Endothelial cell of coronary artery (primary cell): ENCODE data around the gene SGCA. TPM values are rescaled to one million over a fixed set of nuclear protein-coding genes. Genes with fewer than 3 reads are reported as not detected.

Experiments
- total RNA-seq: library from RNA; depleted of rRNA; stranded (reverse); fragments of >200 nt; gene quantifications from 2 replicates; pipeline ENCODE4 v1.2.3, GENCODE V29; 2014

SGCA gene
- 0.75 TPM in 1 of 2 replicates, not detected in the other for total RNA-seq

DNA sequence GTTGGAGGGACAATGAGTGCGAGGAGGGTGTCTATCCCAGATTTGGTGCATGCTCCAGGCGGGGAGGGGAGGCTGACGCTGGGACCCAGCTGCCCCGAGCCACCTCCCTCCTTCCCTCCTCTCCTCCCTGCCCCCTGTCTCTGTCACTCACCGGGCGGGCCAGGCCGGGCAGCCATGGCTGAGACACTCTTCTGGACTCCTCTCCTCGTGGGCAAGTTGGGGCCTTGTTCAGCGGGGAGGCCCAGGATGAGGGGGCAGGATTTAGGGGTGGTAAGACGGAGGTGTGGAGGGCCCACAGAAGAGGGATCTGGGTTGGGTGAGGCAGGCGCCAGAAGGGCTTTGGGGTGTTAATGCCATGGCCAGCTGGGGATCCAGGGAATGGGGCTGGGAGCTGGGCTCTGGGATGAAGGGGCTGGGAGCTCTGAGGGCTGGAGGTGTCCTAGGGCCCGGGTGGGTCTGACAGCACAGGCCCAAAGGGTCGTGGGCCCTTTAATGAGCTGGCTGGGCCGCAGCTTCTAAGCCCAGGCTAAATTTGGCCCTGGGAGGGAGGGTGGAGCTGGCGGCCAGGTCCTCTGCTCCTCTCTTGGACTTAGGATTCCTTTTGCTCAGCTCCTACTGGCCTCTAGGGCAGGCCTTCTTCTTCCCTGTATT, at the start of gene SGCA:
TSS of gene SGCA (plus strand) at position 139 of the 651 bp plus-strand sequence. CDS start at position 175, 36 bp downstream.

DNA sequence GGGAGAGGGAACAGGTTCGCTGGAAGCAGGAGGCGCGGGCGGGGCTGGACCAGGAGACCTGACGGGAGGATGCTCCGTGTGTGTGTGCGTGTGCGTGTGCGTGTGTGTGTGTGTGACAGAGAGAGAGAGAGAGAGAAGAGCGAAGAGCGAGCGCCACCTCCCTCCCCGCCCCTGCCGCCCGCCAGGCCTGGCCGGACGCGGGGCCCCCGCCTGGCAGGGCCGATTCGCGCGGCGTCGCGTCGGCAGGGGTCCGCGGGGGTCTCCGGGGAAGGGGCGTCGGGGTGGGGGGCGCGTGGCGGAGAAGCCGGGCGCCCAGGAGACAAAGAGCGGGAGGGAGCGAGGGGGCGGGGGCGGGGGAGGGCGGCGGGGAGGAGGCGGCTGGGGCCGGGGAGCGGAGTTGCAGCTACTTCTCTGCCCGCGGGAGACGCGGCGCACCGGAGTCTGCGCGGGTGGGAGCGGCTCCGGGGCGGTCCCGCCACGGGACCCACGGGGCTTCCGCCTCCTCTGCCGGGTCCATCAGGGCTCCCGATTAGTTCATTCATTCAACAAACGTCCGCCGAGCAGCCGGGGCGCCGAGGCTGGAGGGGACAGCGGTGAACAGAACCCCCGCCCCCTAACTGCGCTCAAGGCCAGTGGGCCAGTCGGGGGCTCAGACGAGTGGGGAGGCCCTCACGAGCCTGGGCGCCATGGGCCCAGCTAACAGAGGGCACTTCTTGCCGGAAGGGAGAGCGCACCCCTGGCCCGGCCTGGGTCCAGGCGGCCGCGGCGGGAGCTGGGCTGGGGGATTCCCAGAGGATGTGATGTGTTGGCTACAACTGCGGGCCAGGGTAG, 35.9 kb upstream of the SGCA start, which contains the start of gene SAMD14:
TSS of gene SAMD14 (minus strand) at position 433 of the 831 bp plus-strand sequence. CDS start 5,201 bp downstream, outside the sequence.

GRCh38 chr17:50150354-50151040, 15.3 kb upstream of the SGCA start, which contains the start of gene PPP1R9B:
TSS of gene PPP1R9B (minus strand) at chr17:50150677. CDS start at chr17:50150513, 164 bp downstream.

DNA sequence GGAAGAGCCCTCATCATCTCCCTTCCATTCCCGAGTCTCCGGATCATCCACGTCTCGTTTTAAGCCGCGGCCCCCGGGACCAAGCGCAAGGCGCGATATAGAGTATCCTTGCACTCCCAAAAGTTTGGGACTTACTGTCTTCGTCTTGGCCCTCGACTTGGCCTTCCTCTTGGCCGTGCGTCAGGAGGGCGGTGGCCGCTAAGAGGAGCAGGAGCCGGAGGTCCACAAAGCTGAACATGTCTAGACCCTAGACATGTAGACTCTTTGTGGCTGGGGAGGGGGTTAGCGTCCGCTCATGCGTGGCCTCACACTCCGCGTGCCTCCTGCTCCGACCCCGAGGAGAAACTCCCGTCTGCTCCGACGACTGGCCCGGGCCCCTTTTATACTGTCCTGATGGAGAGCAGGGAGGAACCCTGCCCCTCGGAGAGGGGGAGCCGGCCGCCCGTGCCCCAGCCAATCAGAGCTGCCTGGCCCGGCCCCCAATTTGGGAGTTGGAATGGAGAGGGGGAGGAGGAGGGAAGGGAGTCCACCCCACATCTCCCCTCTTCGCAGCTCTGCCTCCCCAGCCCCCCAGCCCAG, 35.6 kb downstream of the SGCA start, which contains the start of gene COL1A1:
TSS of gene COL1A1 (minus strand) at position 356 of the 579 bp plus-strand sequence. CDS start at position 238, 118 bp downstream.

Other genes starting within 250 kb of the SGCA start
- not detected in 2 replicates for gene DLX4, start 196.8 kb upstream of the SGCA start, total RNA-seq
- not detected in 2 replicates for gene DLX3, start 170.8 kb upstream of the SGCA start, total RNA-seq
- gene ITGA3, start 109.9 kb upstream of the SGCA start, total RNA-seq, result 94.5 and 266 TPM in 2 replicates
- 7.8 and 11.5 TPM in 2 replicates for gene PDK2, start 70.7 kb upstream of the SGCA start, total RNA-seq
- 2.8 and 5.0 TPM in 2 replicates for gene SAMD14, start 35.8 kb upstream of the SGCA start, total RNA-seq
- 30.9 and 46.6 TPM in 2 replicates for gene PPP1R9B, start 15.3 kb upstream of the SGCA start, total RNA-seq
- gene COL1A1, start 35.6 kb downstream of the SGCA start, total RNA-seq, result 1.2 and 725 TPM in 2 replicates
- gene TMEM92, start 108.5 kb downstream of the SGCA start, total RNA-seq, result not detected in 2 replicates
- gene XYLT2, start 180.1 kb downstream of the SGCA start, total RNA-seq, result 28.8 and 39.6 TPM in 2 replicates
- 54.5 and 68.1 TPM in 2 replicates for gene MRPL27, start 207.2 kb downstream of the SGCA start, total RNA-seq
- gene EME1, start 207.2 kb downstream of the SGCA start, total RNA-seq, result 3.6 and 4.0 TPM in 2 replicates
- gene LRRC59, start 231.5 kb downstream of the SGCA start, total RNA-seq, result 162 and 203 TPM in 2 replicates